ENCODE measurements around the gene REN.

DNA sequence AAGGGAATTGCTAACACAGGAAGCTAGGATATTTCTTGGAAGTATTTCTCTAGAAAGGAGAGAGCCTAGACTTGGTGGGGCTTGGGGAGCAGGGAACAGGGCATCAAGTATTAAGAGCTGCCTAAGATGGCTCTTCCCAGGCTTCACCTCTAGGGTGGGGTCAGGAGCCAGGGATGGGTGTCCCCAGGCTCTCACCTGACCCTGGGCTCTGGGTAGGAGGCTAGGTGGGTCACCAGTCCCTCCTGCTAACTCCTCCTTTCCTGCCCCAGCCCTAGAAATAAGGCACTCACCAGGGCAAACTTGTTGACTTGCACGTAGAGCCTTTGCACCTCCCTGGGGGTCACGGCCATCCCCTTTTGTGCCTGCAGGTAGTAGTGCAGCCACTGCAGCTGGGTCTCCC is 29.3 kb downstream of the REN start:
- TF ChIP-seq EZH2 (IDR thresholded peaks at IDR 0.05; ENCODE audit: insufficient read depth, poor library complexity, severe bottlenecking) (no peak), EZH2phosphoT487 (IDR thresholded peaks at IDR 0.05; ENCODE audit: insufficient read depth, low read depth) (no peak)

Data from GM23248 (cell line).